CD4-positive, alpha-beta T cell treated with Interleukin-6 at 100 ng/mL for 8 hours (primary cell): ENCODE data around the gene NCF2.

Experiments
- DNase-seq: peaks from one replicate; pipeline ENCODE4 v3.0.0-alpha.2; 2020; ENCODE audit warnings: mixed read lengths, low spot score

Gene NCF2

GRCh38 chr1:183612407-183612806, 22.1 kb upstream of the NCF2 start:
- no peak for DNase-seq

- no peak for DNase-seq
Measured at GRCh38 chr1:183611021-183611420, 20.8 kb upstream of the NCF2 start.

GRCh38 chr1:183609759-183610452, 19.6 kb upstream of the NCF2 start:
- DNase-seq, result no peak

GRCh38 chr1:183609313-183609712, 19.1 kb upstream of the NCF2 start:
- DNase-seq, result peak; percentile 9

- no peak for DNase-seq
Measured at GRCh38 chr1:183607322-183607980, 17.2 kb upstream of the NCF2 start.

- DNase-seq, result no peak
Measured at GRCh38 chr1:183605904-183606303, 15.6 kb upstream of the NCF2 start.

GRCh38 chr1:183604815-183605214, 14.6 kb upstream of the NCF2 start:
- DNase-seq, result no peak

- DNase-seq, result no peak
Measured at GRCh38 chr1:183604038-183604808, 14.0 kb upstream of the NCF2 start.

GRCh38 chr1:183602510-183602909, 12.3 kb upstream of the NCF2 start:
- no peak for DNase-seq

GRCh38 chr1:183600634-183601033, 10.4 kb upstream of the NCF2 start:
- DNase-seq, result no peak

- DNase-seq, result no peak
Measured at GRCh38 chr1:183600136-183600535, 9.9 kb upstream of the NCF2 start.

GRCh38 chr1:183598386-183598785, 8.1 kb upstream of the NCF2 start:
- no peak for DNase-seq

- no peak for DNase-seq
Measured at GRCh38 chr1:183597656-183598347, 7.5 kb upstream of the NCF2 start.

- DNase-seq, result no peak
Measured at GRCh38 chr1:183596500-183596899, 6.2 kb upstream of the NCF2 start.

GRCh38 chr1:183595537-183595936, 5.3 kb upstream of the NCF2 start:
- no peak for DNase-seq

- DNase-seq, result no peak
Measured at GRCh38 chr1:183593356-183593755, 3.1 kb upstream of the NCF2 start.

- DNase-seq, result no peak
Measured at GRCh38 chr1:183592733-183593132, 2.5 kb upstream of the NCF2 start.

- DNase-seq, result peak; percentile 8
Measured at GRCh38 chr1:183589874-183590243, 400 bp downstream of the NCF2 start.

GRCh38 chr1:183589384-183589783, 875 bp downstream of the NCF2 start:
- DNase-seq, result no peak

- peak; percentile 31 for DNase-seq
Measured at GRCh38 chr1:183588827-183589226, 1.4 kb downstream of the NCF2 start.

- no peak for DNase-seq
Measured at GRCh38 chr1:183586926-183587325, 3.3 kb downstream of the NCF2 start.

GRCh38 chr1:183586455-183586854, 3.8 kb downstream of the NCF2 start:
- no peak for DNase-seq

GRCh38 chr1:183585038-183585437, 5.2 kb downstream of the NCF2 start:
- no peak for DNase-seq
